H4 (cell line): ENCODE data around the gene PLIN3. TPM values are rescaled to one million over a fixed set of nuclear protein-coding genes. Genes with fewer than 3 reads are reported as not detected.
"Not testable (repeated sequence)": the region's sequence is repeated elsewhere in the genome, so short reads cannot be mapped to it uniquely, and the experiment has no call there.

Experiments
- DNase-seq: peaks from one replicate; pipeline ENCODE4 v3.0.0-alpha.2; 2015; ENCODE audit warnings: low spot score
- total RNA-seq: library from RNA; depleted of rRNA; stranded (reverse); fragments of >200 nt; shearing (Covaris generic); gene quantifications from 2 replicates; pipeline ENCODE4 v1.2.3, GENCODE V29; 2014

The PLIN3 gene
- total RNA-seq, 1 experiment from 2014 or later, result 86.6 TPM

- no peak for DNase-seq
Observed at GRCh38 chr19:4847190-4847973, 20.1 kb downstream of the PLIN3 start.

- DNase-seq, result peak; percentile 25
Observed at GRCh38 chr19:4845975-4846374, 21.5 kb downstream of the PLIN3 start.

- no peak for DNase-seq
Observed at GRCh38 chr19:4844348-4845179, 22.9 kb downstream of the PLIN3 start.

- DNase-seq, result no peak
Observed at GRCh38 chr19:4843647-4843965, 23.9 kb downstream of the PLIN3 start.

- no peak for DNase-seq
Observed at GRCh38 chr19:4839192-4839591, 28.3 kb downstream of the PLIN3 start.

- no peak for DNase-seq
Observed at GRCh38 chr19:4832776-4833175, 34.7 kb downstream of the PLIN3 start.

GRCh38 chr19:4831979-4832340 is 35.5 kb downstream of the PLIN3 start:
- not testable (repeated sequence) for DNase-seq

- DNase-seq, result no peak
Observed at GRCh38 chr19:4831304-4831978, 36.0 kb downstream of the PLIN3 start, which contains the start of gene TICAM1. Gene TICAM1, minus strand, starts transcription at chr19:4831712. Its CDS starts 13,335 bp downstream, at chr19:4818377.

- DNase-seq, result no peak
Observed at GRCh38 chr19:4830768-4831265, 36.6 kb downstream of the PLIN3 start.

GRCh38 chr19:4830332-4830731 is 37.1 kb downstream of the PLIN3 start:
- DNase-seq, result no peak

- no peak for DNase-seq
Observed at GRCh38 chr19:4829001-4829712, 38.3 kb downstream of the PLIN3 start.

GRCh38 chr19:4823577-4823976 is 43.9 kb downstream of the PLIN3 start:
- DNase-seq, result no peak

GRCh38 chr19:4822354-4822753 is 45.1 kb downstream of the PLIN3 start:
- not testable (repeated sequence) for DNase-seq

GRCh38 chr19:4821265-4821664 is 46.2 kb downstream of the PLIN3 start:
- no peak for DNase-seq

GRCh38 chr19:4817467-4818277 is 49.8 kb downstream of the PLIN3 start:
- DNase-seq, result no peak

- DNase-seq, result no peak
Observed at GRCh38 chr19:4816950-4817278, 50.6 kb downstream of the PLIN3 start.

GRCh38 chr19:4816202-4816949 is 51.1 kb downstream of the PLIN3 start:
- no peak for DNase-seq

- peak; percentile 80 for DNase-seq
Observed at GRCh38 chr19:4815426-4816201, 51.9 kb downstream of the PLIN3 start.
